Measurements from ENCODE around the gene SLC22A12.

SLC22A12 gene

DNA sequence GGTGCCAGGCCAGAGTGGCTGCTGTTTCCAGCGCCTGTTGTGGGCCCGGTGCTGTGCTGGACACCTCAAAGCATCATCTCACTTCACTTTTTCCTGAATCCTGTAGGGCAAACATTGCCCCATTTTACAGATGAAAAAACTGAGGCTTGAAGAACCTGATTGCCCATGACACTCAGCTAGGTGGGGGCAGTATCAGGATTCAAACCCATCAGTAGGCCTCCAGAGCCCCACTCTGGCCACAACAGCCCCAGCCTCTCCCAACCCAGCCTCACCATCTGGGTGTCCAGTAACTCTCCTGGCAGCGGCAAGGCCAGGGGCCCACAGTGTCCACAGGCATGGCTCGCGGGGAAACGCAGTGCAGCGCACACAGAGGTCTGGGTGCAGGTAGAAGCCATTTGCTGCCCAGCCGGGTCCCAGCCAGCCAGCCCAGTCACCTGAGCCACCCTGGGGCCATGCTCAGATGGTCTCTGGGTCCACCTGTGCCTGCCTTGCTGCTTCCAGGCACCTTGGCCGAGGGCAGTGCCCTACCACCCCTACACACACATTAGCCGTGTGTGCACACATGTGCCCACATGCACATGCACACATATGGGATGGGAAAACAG lies 11.5 kb downstream of the SLC22A12 start:
- DNase-seq (ENCODE audit: extremely low read depth in 1 of 2, low read depth in 1 of 2): no peak

DNA sequence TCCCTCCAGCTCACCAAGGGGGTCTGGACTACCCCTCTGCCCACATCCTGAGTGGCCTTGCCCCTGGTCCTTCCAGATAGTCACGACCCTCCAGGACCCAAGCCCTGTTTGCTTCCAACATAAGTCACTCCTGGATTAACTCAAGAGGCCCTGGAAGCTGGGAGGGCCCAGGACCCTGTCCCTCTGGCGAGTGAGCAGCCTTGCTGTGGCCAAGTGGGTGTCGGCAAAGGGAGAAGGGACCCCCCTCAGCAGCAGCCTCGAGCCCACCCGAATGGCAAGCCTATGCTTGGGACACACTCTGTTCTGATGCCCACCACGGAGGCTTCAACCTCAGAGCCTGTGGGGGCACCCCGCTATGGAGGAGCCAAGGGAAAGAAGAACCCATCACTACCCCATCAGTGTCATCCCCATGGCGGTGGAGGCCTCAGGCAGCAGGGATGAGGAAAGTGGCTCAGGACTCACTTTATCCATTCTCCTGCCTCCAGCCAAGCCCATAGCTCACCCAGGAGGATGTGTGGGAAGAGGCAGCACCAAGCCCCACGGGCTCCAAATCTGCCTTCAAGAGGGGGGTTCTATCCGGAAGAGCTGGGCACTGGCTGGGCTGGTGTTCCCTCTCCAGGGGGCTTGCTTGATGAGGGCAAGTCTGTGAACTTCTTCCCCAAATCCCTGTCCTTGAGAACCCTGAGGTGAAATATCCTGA lies 12.5 kb downstream of the SLC22A12 start:
- DNase-seq (ENCODE audit: extremely low read depth in 1 of 2, low read depth in 1 of 2): no peak

DNA sequence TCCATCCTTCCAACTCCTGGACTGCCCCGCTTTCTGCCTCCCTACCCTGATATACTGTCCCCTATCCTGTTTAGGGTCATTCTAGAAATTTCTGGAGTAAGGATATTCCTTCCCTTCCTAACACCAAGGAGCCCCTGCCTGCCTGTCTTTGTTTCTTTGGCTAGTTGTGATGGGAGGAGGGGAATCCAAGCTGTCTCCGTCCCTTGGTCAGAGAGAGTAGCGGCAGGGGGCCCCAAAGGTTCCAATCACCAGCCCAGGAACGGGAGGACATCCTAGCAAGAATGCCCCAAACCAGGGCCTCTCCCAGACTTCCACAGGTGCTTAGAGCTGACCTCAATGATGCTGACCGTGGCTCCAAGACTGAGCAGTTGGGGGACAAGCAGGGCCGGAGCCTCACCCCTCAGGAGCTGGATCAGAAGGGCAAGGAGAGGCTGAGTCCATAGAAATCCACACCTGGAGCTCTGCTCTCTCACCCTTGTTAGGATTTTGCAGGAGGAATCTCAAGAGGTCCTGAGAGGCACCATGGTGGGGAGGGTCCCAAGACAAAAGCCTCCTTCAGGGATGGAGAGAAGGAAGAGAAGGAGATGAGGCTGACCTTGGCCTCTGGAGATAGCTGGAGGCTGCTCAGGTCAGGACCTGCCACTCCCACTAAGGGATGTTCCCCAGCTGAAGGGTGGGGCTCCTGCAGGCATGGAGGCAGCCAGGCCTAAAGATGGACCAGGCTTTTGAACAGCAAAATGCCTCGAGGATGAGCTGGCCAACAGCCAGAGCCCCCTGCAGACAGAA lies 13.6 kb downstream of the SLC22A12 start:
- DNase-seq (ENCODE audit: extremely low read depth in 1 of 2, low read depth in 1 of 2): no peak

DNA sequence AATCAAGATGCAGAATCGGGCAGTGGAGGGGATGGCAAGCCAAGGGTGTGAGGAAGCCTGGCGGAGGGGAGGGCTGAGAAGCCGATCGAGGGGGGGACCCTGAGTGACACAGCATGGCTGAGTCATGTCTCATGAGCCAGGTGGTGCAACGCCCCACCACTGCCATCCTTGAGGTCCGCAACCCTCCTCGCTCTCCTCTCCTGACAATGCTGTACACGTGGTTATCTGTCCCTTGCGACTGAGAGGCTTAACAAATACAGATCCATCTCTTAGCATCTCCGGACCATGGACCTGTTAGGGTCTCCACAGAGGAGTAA lies 14.2 kb downstream of the SLC22A12 start:
- DNase-seq (ENCODE audit: extremely low read depth in 1 of 2, low read depth in 1 of 2): no peak

DNA sequence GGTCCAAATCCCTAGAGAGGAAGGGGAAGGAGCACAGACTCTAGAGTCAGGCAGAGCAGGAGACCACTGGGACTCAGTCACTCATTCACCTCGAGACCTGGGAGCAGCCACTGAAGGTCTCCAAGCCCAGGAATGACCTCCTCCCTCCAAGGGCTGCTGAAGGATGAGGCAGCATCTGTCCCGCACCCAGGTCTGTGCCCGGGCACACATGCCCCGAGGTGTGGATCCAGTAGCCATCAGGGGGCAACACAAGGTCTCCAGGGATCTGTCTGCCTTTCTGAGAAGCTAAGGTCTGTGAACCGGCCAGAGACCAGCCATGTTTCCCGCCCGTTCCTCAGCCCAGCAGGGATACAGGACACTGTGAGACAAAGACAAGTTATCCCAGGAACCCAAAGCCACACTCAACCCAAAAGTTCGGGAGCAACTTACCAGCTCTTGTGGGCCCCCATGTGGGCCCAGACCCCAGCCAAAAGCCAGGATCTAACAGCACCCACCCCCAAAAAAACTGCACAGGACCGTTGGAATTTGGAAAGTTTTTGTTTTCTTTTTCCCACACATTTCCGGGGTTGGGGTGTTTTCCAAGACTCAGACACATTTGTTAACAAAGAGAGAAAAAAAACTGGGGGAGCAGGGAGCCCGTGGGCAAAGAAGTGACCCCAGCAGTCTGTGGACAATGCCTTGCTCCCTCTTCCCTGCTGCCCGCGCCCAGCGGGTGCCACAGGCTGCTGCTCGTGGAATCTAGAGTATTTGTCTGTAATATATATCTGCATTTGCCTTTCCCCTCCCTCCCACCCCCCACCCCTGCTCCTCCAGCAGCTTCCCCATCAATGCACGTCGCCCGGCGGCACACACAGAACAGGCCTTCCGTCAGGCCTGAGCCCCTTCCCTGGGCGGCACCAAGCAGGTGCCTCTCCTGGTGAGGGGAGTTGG lies 14.9 kb downstream of the SLC22A12 start:
- no peak for DNase-seq (ENCODE audit: extremely low read depth in 1 of 2, low read depth in 1 of 2)

DNA sequence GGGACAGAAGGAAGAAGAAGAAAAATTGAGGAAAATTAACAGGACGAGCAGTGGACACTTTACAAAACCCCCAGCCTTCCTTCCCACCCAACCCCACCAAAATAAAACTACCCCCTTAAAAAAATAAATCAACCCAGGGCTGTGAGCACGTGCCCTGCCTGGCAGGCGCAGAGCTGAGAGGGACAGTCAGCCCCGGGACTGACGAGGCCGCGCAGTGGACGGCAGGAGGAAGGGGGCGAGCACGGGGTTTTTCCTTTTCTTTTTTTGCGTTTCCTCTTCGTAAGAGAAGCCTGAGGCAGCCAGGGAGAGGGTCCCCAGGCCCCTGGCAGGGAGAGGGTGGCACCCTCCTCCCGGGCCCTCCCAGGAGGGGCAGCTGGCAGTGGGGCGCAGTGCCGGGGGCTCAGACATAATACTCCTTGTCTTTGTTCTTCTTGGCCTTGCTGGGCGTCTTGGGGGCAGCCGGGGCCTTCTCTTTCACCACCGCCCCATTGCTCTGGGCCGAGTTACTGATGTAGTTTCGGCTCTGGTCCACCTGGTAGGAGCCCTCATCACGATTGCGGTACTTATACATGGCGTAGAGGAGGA lies 15.9 kb downstream of the SLC22A12 start:
- DNase-seq (ENCODE audit: extremely low read depth in 1 of 2, low read depth in 1 of 2): no peak

DNA sequence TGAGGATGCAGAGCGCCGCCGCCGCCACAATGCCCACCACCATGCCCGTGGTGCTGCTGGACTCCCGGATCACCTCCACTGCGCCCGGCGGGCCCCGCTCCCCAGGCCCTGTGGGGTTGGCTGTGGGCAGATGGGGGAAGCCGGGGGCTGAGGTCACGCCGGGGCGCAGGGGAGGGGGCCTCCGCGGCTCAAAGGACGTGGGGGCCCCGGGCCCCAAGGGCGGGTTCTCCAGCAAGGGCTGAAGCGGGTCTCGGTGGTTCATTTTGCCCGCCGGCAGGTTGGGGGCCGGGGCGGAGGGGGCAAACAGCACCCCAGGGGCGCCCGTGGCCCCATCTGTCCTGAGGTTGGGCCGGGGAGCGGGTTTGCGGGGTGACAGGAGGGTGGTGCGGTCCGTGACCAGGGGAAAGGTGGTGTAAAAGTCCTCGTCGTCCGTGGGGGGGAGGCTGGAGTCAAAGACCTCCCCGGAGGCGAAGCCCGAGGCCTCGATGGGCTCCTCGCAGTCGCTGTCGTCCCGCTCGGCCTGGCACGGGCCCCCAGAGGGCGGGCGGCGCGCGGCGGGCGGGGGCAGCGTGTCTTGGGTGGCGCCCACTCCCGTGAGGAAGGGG lies 16.5 kb downstream of the SLC22A12 start:
- DNase-seq (ENCODE audit: extremely low read depth in 1 of 2, low read depth in 1 of 2): no peak

DNA sequence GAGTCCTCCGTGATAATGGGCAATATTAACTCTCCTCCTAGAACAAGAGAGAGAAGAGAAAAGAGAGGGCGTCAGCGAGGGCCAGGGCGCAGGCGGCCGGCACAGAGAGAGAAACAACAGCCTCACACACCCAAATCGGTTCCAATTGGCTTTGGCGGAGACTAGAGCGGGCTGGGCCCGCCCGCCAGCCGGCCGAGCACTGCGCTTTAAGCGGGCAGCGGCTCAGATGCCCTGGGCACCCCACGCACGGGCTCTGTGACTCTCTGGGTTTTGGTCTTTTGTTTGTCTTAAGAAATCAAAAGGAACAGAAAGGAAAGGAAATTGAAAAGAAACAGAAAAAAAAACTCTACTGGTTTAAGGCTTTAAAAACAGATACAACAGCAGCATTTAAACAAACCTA lies 17.0 kb downstream of the SLC22A12 start:
- DNase-seq (ENCODE audit: extremely low read depth in 1 of 2, low read depth in 1 of 2): no peak

DNA sequence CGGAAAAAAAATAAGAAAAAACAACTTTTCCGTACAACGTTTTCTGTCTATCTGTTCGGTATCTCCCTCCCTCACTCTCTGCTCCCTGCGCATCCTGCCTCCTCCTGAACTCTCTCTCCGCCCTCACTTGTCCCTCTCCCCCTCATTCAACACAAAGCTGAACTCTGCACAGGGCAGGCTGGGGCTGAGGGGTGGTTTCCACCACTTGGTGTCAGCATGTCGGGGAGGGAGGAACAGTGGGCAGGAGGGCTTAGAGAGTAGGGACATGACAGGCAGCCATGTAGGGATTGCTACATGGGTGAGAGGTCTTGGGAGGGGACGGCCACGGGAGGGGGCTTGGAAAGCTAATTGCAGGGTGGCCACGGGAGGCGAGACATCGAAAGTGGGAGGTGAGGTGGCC lies 17.6 kb downstream of the SLC22A12 start:
- no peak for DNase-seq (ENCODE audit: extremely low read depth in 1 of 2, low read depth in 1 of 2)

DNA sequence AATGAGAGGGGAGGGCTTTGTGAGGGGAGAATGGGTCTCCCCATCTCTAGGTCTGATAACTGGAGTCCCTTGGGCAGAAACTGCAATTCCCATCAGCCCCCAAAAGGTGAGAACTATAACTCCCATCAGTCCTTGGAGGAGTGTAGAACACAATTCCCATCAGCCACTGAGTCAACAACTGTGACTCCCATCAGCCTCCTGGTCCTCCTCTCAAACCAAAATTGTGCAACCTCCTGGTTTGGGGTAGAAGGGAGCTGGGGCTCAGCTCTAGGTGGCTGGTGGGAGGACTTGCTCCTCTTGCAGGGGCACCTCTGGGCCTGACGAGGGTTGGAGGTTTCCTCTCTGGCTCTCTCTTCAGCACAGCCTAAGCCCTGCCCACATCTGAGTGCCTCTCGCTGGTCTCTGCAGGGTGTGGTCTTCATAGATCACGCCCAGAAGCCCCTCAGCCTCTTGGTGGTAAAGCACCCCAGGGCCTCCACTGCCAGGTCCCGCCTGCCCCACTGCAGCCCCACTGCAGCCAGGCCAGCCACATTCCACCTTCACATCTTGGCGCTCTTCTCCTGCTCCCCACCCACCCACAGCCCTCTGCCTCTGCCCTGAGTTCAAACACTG lies 18.5 kb downstream of the SLC22A12 start:
- no peak for DNase-seq (ENCODE audit: extremely low read depth in 1 of 2, low read depth in 1 of 2)

DNA sequence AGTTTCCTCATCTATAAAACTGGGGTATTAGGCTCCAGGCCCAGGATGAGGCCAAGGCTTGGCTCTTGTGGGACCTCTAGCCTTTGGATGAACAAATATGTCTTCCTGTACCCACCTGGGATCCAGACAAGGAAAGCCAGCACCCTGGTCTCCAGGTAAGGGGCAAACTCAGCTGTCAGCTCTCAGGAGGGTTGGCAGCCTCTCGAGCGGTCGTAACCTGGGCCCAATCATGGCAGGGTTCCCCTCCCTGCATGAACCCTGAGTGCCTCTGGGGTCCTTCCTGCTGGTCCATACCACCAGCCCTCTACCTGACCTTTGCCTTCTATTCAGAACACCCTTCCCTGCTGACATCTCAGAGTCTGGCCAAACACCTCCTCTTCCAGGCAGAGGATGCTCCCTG lies 19.6 kb downstream of the SLC22A12 start:
- DNase-seq (ENCODE audit: extremely low read depth in 1 of 2, low read depth in 1 of 2): no peak

DNA sequence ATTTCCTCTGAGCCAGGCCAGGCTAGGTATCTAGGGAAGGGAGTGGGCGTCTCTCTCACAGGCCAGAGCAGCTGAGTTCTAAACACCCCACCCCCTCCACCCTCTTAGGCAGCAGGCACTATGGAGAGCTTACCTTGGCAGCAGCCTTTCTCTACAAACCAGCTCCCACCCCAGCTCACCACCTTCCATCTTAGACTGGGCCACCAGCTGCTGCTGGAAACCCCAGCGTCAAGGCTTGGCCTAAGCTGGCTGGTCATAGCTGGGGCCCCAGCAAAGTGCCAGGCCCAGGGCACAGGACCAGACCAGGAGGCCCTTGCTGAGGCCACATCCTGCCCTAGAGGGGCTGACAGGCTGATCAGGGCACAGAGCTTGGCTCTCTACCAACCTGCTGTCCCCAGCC lies 20.2 kb downstream of the SLC22A12 start:
- DNase-seq (ENCODE audit: extremely low read depth in 1 of 2, low read depth in 1 of 2): no peak

DNA sequence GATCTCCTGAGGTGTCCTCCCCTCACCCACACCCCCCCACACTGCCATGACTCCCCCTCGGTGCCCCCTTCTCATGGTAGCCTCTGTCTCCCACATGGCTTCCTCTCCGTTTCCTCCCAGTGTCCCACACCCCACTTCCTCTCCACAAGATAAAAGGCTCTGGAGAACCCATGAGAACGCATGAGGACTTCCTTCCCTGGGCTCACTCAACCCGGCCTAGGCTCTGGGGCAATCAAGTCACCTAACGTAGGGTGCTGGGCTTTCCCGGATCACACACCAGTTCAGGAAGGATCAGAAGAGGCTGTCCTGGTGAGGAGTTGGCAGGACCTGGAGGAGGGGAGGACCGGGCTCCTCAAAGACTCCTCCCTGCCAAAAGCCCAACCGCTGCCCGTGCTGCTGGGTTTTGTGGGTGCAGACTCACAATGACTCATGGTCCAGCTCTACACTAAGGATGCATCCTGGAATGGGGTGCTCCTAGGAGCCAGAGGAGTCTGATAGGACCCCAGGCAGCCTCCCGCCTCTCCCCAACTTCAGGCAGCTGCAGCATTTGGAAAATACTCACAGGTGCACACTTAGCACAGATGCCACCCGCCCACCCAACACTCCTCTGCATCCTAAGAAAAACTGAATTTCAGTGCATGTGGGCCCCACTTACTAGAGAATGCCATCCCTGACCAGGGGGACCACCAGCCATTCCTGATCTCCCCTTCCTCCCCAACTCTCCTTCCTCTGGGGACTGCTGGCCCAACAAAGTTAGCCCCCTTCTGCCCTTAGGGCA lies 21.0 kb downstream of the SLC22A12 start:
- DNase-seq (ENCODE audit: extremely low read depth in 1 of 2, low read depth in 1 of 2): no peak

DNA sequence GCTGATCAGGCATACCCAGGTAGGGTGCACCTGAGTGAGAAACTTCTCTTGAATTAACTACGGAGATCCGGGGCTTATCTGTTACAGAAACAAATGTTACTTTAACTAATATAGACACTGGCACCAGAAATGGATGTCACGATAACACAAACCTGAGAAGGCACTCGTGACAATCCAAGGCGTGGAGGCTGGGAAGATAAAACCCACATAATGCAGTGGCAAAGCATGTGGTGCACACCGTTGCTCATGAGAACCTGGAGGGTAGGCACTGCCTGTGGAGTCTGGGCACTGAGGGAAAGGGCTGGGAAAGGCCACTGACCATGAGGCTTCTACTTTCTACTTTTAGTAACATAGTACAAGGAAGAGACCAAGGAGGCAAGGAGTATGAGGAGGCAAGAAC lies 22.6 kb downstream of the SLC22A12 start:
- no peak for DNase-seq (ENCODE audit: extremely low read depth in 1 of 2, low read depth in 1 of 2)

DNA sequence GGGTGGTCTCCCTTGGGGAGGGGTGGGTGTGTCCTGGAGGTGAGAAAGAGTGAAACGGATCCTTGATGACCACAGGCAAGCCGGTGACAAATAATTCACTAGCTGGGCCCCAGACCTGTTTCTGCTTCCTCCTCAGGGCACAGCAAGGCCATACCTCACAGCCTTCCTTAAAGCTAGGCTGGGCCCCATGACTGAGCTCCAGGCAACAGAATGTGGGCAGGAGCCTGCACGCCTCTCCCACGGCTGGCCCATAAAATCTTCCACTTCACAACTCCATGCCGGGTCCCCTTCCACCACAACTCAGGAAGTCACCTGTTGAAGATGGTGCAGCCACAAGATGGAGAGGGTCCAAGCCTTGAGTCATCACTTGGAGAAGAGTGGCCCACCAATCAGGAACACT lies 23.9 kb downstream of the SLC22A12 start:
- no peak for DNase-seq (ENCODE audit: extremely low read depth in 1 of 2, low read depth in 1 of 2)

DNA sequence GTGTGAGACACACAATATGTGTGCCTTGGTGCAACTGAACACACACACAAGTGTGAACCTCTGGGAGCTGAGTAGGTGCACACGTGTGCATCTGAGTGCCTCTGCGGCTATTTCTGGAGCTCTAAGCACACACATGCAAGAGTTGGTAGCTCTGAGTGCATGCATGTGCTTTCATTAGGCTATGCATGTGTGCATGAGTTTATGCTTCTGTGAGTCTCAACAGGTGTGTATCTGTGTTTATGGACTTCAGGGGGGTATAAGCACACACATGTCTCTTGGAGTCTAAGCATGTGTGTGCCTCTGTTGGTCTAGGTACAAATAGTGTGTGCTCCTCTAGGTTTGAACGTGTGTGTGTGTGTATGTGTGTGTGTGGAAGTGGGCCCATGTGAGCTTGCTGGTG lies 25.8 kb downstream of the SLC22A12 start:
- DNase-seq (ENCODE audit: extremely low read depth in 1 of 2, low read depth in 1 of 2): no peak

DNA sequence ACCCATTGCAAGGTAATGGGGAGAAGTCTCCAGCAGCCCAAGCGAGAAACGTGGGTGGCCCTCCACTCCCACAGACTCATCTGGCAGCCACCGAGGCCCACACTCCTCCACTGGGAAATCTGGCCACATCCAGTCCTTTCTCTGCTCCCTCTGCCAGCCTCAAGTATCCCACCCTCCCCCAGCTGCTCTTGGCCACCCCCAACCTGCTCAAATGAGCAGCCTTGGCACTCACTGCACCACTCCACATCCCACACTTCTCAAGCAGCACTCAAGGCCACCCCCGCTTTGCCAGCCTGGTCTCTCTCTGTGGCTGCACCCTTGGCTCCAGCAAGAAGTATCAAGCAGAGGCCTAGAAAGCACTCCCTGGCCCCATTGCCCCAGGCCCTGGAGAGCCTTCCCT lies 28.2 kb downstream of the SLC22A12 start:
- DNase-seq (ENCODE audit: extremely low read depth in 1 of 2, low read depth in 1 of 2): no peak

DNA sequence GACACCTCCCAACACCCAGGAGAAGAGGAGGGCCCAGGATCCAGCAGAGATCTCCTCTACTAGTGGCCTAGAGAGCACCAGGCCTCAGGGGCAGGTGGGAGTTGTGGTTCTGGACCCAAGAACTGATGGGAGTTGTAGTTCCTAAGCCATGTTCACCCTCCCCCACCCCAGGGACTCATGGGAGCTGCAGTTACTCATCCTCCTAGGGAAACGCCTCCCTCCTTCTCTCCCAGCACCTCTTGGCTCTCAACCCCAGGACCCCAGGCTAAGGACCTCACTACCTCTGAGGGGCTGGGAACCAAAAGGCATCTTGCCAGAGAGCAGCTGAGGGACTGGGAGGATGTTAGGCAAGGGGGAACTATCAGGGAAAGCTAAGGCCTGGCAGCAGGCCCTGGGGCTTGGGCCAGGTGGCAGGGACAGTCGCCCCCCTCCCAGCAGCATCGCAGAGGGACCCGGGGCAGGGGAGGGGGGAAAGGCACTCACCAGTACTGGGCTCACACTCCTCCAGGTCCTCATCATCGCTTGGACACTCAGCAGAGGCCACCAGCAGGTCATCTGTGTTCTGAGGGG lies 28.9 kb downstream of the SLC22A12 start:
- DNase-seq (ENCODE audit: extremely low read depth in 1 of 2, low read depth in 1 of 2): peak in 1 of 2 donors; percentile 8

DNA sequence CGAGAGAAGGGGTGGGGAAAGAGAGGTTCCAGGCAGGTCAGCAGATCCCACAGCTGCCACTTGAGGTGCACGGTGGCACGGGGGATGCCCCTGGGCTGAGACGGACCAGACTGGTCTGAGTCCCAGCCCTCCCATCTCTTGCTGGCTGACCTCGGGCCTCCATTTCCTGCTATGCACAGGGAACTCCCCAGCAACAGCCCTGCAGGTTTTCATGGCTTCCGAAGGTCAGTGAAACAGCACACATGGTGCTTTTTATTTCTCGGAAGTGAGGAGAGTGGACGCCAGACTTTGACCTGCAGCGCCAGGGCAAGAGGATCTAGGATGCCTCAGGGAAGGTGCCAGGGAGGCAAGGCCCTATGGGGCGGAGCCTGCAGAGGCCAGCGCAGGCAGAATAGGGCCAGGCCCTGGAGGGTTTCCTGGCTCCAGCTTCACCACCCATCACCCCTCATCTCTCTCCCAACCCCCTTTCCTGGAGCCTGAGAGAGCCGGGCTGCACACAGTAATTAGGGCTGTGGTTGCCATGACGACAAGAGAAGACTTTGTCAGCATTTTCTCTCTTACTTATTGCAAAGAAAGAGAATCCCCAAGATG lies 29.5 kb downstream of the SLC22A12 start:
- no peak for DNase-seq (ENCODE audit: extremely low read depth in 1 of 2, low read depth in 1 of 2)
